ENCODE measurements around the gene GAS2.

Gene GAS2

DNA sequence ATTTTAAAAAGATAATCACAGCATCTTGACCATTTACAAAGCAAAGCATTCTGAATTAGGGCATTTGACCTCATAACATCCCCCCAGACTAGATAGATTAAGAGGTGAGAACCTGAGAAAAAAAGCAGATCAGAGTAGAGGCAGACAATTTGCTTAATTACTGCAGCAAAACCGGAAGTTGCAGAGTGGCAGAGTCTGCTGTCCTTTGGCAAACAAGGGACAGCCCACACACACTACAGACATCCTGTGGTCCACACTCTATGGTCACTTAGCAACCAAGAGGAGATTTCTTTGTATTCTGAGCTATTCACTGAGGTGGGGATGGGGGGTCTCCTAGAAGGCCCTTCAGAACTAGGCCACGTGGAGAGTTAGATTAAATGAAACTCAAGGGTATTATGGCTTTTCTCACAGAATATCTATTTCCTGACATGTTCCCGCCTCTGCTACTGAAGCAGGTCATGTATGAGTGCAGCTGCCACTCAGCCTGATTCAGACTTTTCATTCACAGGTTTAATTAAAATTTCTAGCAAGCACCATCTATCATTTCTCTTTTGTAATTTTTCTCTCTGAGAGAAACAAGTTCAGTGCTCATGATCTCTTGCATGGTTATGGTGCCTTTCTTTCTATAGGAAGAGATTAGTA lies 114.7 kb downstream of the GAS2 start:
- peak; percentile 9 for DNase-seq (ENCODE audit: insufficient read length, low spot score)
- FAIRE-seq = peak; percentile 87

DNA sequence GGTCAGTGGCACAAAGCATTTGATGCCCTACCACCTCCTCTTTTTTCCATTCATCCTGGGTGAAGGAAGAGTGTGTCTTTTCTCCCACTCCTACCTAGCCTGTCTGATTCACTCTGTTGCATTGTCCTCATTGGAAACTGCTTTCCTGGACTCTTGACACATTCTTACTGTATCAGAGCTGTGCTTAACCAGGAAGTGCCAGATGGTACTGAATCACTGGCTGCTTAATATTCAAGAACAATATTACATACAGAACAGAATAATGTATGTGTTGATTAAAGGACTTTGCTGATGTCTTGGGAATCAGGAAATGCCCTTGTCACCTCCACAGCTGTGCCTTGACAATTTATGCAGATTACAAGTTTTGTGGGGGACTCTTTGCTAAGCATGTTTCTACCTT lies 118.8 kb downstream of the GAS2 start:
- no peak for DNase-seq (ENCODE audit: insufficient read length, low spot score)
- FAIRE-seq = no peak

DNA sequence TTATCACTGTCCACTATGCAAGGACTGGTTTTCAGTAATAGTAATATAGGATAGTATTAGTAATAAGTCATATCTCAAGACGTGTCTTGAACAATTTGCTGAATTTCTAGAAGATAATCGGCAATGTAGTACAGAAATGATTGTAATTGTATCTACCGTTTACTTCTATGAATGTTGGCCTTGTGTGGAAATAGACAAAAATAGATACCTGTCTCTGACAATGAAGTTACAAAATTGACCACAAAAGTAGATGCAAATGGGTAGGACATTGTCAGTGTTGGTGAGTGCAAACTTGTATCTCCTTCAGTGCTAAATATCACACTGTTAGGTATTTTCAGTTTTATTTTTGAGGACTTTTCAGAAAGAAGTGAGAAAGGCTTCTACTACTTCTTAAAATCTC lies 120.1 kb downstream of the GAS2 start:
- FAIRE-seq (peak; percentile 85), DNase-seq (ENCODE audit: insufficient read length, low spot score) (peak; percentile 14)

DNA sequence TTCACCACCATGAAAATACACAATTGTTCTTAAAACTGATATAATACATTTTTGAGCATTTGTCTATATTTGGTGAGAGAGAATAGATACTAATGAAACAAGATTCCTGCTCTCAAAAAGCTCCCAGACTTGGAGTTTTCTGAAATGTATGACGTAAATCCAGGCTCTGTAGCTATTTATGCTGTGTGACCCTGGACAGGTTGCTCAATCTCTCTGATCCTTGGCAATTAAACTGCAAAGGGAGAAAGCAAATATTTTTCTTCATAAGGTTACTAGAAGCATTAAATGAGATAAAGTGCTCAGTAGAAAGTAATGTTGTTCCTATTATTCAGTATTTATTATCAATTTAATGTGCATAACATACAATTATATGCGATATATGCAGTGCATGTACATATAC lies 120.6 kb downstream of the GAS2 start:
- FAIRE-seq (no peak), DNase-seq (ENCODE audit: insufficient read length, low spot score) (no peak)

DNA sequence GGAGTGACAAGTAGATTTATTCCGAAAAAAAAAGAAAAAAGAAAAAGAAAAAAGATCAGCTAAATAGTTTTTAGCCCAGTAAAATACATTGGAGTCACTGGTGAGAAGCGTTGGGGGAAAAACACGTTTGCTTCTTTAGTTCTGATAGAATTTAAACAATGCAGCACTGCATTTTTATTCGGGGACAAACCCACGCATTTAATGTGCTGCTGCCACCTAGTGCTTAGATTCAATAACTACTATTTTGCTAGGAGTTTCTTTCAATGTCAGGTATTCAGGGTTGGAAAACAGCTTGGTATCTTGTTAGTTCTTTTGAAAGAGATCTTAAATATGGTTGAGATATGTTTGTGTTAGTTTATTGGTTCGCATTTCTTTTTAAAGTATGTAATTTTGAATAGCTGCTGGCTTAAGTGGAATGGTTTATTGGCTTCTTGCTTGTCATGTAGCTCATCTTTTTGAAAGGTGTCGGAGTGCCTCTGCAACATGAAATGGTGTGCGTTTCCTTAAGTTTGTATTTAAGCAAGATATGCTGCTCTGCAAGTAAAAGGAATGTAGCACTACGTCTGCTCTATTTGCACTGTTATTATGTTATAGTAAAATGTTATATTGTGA lies 121.2 kb downstream of the GAS2 start:
- FAIRE-seq (peak; percentile 88), DNase-seq (ENCODE audit: insufficient read length, low spot score) (peak; percentile 8)

DNA sequence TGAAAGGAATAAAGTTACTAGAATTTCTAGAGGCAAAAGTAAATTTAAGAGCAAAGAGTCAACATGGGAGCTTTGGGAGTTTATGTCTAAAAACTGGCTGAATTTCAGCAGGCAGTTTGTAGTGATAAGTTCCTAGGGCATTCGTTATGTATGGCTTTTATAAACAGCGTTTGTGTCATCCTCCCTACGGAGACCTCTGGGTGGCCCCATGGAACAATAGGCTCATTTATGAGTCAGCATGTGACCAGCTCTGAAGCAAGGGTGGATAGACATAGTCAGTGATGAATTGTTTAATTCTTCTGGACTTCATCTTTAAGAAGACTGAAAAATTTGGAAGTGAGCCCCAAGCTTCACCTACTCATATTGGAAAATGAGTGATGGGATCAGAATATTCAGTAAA lies 126.1 kb downstream of the GAS2 start:
- DNase-seq (ENCODE audit: insufficient read length, low spot score) (no peak), FAIRE-seq (no peak)

DNA sequence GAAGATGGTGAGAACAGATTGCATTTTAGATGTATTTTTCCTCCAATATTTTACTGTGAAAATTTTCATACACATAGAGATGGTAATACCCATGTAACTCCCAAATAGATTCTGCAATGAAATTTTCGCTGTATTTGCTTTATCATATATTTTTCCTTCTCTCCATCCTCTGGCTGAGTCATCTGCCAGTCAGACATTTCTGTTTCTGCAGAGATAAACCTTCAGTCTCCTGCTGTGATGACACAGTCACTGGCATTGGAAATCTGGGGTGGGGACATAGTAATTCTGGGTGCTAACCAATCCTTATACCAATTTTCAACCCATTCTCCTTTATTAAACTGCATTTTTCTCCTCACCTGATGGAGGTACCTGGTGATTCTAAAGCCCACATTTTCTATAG lies 129.5 kb downstream of the GAS2 start:
- FAIRE-seq (no peak), DNase-seq (ENCODE audit: insufficient read length, low spot score) (no peak)

DNA sequence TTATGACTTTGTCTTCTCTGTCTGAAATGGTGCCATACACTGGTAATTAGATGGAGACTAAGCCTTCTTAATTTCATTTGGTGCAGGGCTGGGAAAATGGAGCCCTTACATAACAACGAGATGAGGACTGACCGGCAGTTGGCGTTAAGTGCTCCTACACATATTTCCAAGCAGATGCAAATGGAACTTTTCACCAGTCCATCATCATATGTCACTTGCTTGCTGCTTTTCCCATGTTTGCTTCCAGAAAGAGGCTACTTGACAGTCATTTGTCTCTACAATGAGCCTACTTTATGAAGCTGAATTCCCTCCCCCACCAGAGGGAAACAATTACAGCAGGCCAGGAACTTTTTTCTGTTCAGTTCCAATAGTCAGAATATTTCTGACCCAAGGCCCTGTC lies 130.6 kb downstream of the GAS2 start:
- no peak for DNase-seq (ENCODE audit: insufficient read length, low spot score)
- no peak for FAIRE-seq

DNA sequence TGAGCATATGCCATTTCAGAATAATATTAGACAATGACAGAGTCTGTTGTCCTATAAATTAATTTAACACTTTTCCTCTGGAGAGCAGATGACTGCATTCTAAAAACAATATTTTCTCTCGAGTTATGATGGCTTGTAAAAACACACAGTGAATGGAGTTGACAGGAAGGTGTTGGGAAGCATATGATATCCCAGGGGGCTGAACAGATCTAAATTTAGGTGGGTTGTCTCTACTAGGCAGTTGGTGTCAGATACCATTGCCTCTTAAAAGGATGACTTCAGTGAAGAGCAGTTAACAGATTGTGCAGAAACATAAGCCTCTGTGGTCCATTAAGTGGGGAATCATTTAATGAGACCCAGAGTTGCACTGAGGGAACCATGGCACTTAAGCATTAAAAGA lies 132.5 kb downstream of the GAS2 start:
- no peak for DNase-seq (ENCODE audit: insufficient read length, low spot score)
- FAIRE-seq = no peak

DNA sequence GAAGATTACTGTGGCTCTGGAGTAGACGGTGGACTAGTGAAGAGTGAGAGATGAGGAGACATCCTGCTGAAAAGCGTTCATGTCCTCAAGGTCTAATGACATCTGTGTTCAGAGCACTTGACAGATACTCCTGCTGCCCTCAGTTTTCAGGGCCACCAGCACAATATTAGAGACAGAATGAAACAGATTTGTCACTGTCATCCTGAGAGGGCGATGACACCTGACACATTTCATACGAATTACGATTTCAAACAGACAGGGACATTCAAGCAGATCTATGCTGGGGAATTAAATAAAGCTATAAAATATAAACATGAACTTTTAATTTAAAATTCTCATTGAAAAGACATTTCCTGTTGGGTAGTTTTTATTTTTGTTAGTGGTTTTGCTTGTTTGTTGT lies 134.1 kb downstream of the GAS2 start:
- DNase-seq (ENCODE audit: insufficient read length, low spot score) (no peak), FAIRE-seq (no peak)

DNA sequence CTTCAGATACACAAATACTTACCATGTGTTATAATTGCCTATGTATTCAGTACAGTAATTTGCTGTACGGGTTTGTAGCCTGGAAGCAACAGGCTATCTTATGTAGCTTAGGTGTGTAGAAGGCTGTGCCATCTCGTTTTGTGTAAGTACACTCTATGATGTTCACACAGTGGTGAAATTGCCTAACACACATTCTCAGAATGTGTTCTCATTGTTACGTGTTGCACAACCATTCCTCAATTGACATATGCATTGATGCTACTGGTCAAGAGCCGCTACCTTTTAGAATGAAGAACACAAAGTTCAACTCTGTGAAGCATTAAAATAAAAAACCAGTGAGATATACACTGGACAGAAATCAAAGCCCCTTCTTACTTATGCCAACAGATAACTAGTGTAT lies 136.4 kb downstream of the GAS2 start:
- no peak for FAIRE-seq
- DNase-seq (ENCODE audit: insufficient read length, low spot score) = no peak

DNA sequence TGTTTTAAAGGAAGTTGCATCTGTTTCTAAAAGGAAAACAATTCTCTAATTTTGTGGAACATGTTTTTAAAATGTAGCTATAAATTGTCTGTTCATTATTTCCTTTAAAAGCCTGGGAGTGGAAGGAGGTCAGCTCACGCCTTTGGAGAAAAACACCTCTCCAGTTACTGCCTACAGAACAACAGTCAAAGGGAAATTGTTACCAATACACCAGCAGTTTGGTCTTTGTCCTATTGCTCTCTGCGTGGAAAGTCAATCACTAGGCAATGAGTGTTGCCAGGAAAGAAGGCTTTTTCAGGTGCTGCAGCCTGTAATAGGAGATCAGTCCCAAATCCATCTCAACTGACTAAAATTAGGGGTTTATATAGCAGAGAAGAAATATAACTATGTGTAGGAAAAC lies 141.0 kb downstream of the GAS2 start:
- FAIRE-seq (no peak), DNase-seq (ENCODE audit: insufficient read length, low spot score) (no peak)

DNA sequence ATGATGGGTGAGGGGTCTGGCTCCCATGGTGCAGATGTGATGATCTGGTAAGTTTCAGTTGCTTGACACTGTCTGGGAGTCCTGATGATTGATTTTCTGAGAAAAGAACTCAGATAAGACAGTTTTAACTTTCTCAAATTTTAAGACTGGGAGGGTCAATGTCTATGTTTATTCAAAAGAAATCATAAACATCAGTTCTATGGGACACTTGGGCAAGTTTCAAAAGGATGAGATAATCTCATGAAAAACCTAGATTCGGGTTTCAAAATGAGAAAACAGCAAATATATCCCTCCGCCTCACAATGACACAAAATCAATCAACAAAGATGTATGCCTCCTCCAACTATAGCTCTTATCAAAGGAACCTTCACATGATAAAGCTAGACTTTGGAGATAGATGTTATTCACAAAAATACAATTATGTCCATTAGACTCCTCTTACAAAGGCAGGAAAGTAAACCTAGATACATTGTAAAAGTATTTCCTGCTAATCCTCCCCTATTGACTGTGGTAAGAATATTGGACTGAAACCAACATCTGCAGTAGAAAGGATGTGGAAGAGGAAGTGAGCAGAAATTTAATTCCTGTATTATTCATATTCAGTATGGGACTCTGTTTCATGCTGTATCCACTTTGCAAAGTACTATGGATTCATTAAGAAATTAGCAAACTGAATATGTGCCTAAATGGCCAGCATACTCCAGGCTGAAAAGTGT lies 141.6 kb downstream of the GAS2 start:
- peak; percentile 89 for FAIRE-seq
- DNase-seq (ENCODE audit: insufficient read length, low spot score) = peak; percentile 6

DNA sequence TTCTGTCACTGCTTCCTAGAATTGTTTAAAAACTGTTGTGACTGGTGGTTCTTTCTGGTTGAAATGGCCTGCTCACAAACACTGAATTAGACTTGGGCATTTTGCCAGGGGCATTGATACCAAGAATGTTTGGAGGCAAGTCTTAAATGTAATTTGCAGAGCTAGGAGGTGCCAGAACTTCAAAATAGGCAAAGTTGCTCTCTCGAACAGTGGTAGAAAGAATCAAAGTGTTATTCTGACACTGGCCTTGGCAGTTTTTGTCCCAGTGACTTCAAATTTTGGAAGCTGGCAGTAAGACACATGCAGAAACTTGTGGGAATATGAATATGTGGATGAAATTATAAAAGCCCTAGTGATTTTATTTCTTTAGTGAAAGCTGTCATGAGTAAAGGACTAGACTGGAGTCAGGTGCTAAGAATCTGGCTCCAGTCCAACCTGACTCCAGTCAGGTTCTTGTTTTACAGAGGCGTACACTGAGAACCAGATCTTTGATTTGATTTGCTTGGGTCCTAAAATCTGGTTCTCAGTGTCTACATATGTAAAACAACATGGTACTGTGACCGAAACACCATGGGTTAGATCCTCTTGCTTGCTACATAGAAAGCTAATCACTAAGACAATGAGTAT lies 142.3 kb downstream of the GAS2 start:
- FAIRE-seq (peak; percentile 68), DNase-seq (ENCODE audit: insufficient read length, low spot score) (no peak)

DNA sequence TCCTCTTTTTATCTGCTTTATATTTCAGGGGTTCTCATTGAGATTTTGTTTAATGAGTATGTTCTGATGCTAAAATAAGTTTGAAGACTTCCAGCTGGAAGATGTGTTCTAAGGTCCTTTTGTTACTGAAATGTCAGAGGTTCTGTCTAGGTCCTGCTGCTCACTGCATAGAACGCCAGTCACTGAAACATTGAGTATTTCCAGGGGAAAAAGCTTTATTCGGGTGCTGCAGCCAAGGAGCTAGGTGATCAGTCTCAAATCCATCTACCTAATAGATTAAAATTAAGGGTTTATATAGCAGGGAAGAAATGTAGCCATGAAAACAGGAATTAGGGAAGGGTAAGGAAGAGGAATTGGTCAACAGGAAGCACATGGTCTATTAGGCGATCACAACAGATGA lies 143.5 kb downstream of the GAS2 start:
- FAIRE-seq = no peak
- DNase-seq (ENCODE audit: insufficient read length, low spot score) = no peak

DNA sequence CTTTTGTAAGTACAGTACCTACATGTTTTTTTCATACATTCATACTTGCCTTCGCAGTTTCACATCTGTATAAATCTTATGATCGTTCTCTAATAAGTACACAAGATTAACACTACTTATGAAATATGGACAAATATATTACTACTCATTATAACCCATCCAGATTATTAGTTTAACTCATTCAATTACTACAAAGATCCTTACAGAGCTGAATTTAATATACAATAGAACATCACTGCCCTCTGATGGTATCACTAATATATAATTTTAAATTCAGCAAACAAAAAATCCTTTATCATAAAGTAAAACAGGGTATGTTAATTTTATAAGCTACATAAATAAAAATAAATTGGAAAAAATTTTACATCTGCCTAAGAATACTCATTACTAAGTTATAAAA lies 155.8 kb downstream of the GAS2 start:
- FAIRE-seq = no peak
- DNase-seq (ENCODE audit: insufficient read length, low spot score) = no peak

DNA sequence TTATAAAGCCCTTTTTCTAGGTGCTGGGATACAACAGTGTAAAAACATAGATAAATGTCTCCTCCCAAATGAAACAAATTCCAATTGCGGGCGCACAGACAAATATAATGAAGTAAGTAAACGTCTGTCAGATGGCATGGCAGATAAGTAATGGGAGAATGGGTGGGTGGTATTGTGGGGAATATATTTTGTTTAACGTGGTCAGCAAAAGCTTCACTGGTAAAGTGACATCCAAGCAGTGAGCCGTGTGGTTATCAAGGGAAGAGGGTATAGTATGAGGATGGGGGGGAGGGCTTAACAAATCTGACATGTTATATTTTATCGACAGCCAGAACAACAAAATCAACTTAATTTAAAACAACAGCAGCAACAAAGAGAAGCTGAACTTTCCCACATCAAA lies 162.0 kb downstream of the GAS2 start:
- DNase-seq (ENCODE audit: insufficient read length, low spot score) (no peak), FAIRE-seq (no peak)

DNA sequence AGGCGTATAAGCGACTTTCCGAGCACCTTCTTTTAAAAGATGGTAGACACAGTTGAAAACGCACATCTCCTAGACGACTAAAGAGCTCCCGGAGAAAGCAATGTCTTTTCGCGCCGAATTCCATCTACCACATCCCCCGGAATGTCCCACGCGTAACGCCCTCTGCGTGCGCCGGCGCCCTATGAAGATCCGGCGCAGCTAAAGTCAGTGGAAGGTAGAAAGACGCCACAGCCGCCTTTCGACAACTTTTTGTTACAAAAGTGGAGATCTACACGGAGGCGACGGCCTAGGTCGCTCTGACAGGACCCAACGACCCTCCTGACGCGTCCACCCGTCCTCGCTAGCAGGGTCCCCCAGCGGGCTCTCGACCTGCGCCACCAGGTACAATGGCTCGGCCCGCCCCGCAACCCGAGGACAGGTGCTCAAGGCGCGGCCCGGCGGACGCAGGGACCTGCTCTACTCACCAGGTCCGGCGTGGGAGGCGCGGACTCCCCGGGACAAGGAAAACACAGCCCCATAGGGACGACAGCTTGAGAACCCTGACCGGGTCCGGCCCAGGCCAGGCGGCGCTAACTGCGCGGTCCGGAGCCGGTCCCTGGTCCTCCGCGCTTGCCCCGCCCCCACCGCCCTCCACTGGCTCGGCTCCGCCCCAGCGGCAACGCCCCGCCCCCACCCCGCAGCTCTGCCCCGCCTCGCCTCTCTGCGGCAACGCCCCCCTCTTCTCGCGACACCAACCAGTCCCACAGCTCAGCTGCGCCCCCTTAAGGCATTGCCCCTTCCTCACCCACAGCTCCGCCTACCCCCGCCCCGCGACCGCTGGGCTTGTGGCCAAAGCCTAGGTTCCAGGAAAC lies 163.0 kb downstream of the GAS2 start, which contains the start of gene SVIP:
SVIP (minus strand) TSS at position 571 of the 851 bp plus-strand sequence; CDS start at position 518, 53 bp downstream.
- peak; percentile 96 for FAIRE-seq

DNA sequence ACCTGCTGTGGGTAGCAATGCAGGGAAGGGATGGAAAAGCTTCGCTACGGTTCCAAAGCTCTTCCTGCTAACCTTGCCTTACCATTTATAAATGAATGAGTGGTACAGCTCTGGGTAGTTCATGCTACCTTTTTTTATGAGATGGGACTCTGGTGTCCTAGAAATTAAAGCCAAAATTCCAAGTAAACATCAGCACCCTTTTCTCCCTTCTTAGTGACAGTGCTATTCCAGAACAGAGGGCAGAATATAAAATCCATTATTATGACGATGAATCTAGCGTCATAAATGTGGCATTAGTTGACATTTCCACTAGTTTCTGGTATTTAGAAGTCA lies 163.6 kb downstream of the GAS2 start:
- FAIRE-seq (no peak), DNase-seq (ENCODE audit: insufficient read length, low spot score) (no peak)

More for the DNA sequence above, 163.0 kb downstream of the GAS2 start, which contains the start of gene SVIP:
- DNase-seq (ENCODE audit: insufficient read length, low spot score) = peak; percentile 66

DNA sequence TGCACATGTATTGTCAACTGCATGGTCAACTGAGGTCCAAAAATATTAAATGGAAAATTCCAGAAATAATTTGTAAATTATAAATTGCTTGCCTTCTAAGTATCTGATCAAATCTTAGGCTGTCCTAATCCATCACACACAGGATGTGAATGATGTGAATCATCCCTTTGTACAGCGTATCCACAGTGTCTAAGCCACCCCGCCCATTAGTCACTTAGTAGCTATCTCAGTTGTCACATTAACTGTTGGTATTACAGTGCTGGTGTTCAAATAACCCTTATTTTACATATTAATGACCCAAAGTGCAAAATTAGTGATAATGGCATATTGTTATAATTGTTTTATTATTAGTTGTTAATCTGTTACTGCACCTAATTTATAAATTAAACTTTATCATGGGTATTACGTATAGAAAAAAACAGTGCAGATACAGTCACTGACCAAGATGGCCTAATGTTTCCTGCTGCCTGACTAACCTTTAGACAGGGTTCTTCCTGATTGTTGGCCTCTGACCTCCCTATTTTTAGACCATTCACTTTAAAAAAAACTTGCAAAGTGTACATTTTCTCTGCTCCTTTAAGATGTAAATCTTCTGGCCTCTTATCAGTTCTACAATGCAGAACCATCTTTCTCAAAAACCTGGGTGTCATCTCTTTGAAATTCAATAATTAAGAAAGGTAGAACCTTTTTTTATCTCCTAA lies 166.1 kb downstream of the GAS2 start:
- FAIRE-seq = no peak
- DNase-seq (ENCODE audit: insufficient read length, low spot score) = no peak

Measured in GM19239 (cell line).